Fibroblast of lung (primary cell): Measurements from ENCODE around the gene PSG4. TPM values are rescaled to one million over a fixed set of nuclear protein-coding genes. Genes with fewer than 3 reads are reported as not detected.
"Not testable (repeated sequence)": the region's sequence is repeated elsewhere in the genome, so short reads cannot be mapped to it uniquely, and the experiment has no call there.

Source experiments
- DNase-seq, 2 donors: peaks; one replicate each; pipeline versions ENCODE4 v3.0.0 to v3.0.0-alpha.2; 2010; ENCODE audit warnings: low read depth in 2 of 2
- H2AFZ ChIP-seq: 2 replicates; pipeline ENCODE4 v1.5.1; 2012; ENCODE audit warnings: low read length, control low read depth, inconsistent platforms
- H3K27ac ChIP-seq: 2 replicates; pipeline ENCODE4 v1.5.1; 2011; ENCODE audit warnings: low read length, control low read depth; ENCODE audit not compliant: insufficient read depth
- H3K27me3 ChIP-seq: 2 replicates; pipeline ENCODE4 v1.5.1; 2011; ENCODE audit warnings: mild to moderate bottlenecking, low read length; ENCODE audit not compliant: control insufficient read depth, insufficient read depth
- H3K36me3 ChIP-seq: 2 replicates; pipeline ENCODE4 v1.5.1; 2011; ENCODE audit warnings: low read length; ENCODE audit not compliant: control insufficient read depth, insufficient read depth
- H3K4me1 ChIP-seq: 2 replicates; pipeline ENCODE4 v1.5.1; 2011; ENCODE audit warnings: low read length; ENCODE audit not compliant: control insufficient read depth, insufficient read depth; ENCODE audit errors: extremely low read depth
- H3K4me2 ChIP-seq: 2 replicates; pipeline ENCODE4 v1.5.1; 2011; ENCODE audit warnings: low read length, control low read depth; ENCODE audit not compliant: insufficient read depth; ENCODE audit errors: extremely low read depth
- H3K4me3 ChIP-seq, 4 experiments: fragments of 200-600 bp in 1 of 4; sonication (generic) in 1 of 4; replicated peaks in 1 of 4; 2 replicates each; pipeline ENCODE4 v1.5.1; 2011 to 2016; ENCODE audit warnings: low read length in 4 of 4, low read depth in 3 of 4, mild to moderate bottlenecking in 3 of 4, control low read depth in 2 of 4, inconsistent platforms in 1 of 4, mixed read lengths in 1 of 4; ENCODE audit not compliant: insufficient read depth in 1 of 4; ENCODE audit errors: control extremely low read depth in 1 of 4
- H3K79me2 ChIP-seq: 2 replicates; pipeline ENCODE4 v1.5.1; 2012; ENCODE audit warnings: mild to moderate bottlenecking, low read length, inconsistent platforms; ENCODE audit not compliant: control insufficient read depth, insufficient read depth
- H3K9ac ChIP-seq: 2 replicates; pipeline ENCODE4 v1.5.1; 2011; ENCODE audit warnings: mild to moderate bottlenecking, low read length, control low read depth; ENCODE audit not compliant: insufficient read depth
- H3K9me3 ChIP-seq: 2 replicates; pipeline ENCODE4 v1.5.1; 2012; ENCODE audit warnings: low read depth, low read length; ENCODE audit not compliant: control insufficient read depth, insufficient read depth
- H4K20me1 ChIP-seq: 2 replicates; pipeline ENCODE4 v1.5.1; 2011; ENCODE audit warnings: low read length; ENCODE audit not compliant: control insufficient read depth, insufficient read depth; ENCODE audit errors: extremely low read depth
- polyA plus RNA-seq, 2 donors: library from polyadenylated mRNA; depleted of rRNA in 1 of 2; stranded (reverse) in 1 of 2; unstranded in 1 of 2; fragments of >200 nt; gene quantifications; 2 replicates each; pipeline ENCODE4 v1.2.1, GENCODE V29; 2011 to 2012; ENCODE audit warnings: missing spikeins in 1 of 2
- total RNA-seq: library from RNA; depleted of rRNA; stranded (reverse); fragments of >200 nt; gene quantifications from 2 replicates; pipeline ENCODE4 v1.2.1, GENCODE V29; 2014
- TF ChIP-seq, protein P1 (sequence below), 2 donors: IDR thresholded peaks in 1 of 2; conservative IDR thresholded peaks in 1 of 2; 1 replicate in 1 of 2; 2 replicates in 1 of 2; pipeline ENCODE4 v1.5.1; 2011 to 2012; ENCODE audit warnings: low read length in 2 of 2, control low read depth in 1 of 2, inconsistent platforms in 1 of 2, low read depth in 1 of 2, mild to moderate bottlenecking in 1 of 2

The PSG4 gene
- total and polyA plus RNA-seq, 2 donors (not counting 1 experiment from before 2014, with no cell fraction given) = 0.17 to 387 TPM

DNA sequence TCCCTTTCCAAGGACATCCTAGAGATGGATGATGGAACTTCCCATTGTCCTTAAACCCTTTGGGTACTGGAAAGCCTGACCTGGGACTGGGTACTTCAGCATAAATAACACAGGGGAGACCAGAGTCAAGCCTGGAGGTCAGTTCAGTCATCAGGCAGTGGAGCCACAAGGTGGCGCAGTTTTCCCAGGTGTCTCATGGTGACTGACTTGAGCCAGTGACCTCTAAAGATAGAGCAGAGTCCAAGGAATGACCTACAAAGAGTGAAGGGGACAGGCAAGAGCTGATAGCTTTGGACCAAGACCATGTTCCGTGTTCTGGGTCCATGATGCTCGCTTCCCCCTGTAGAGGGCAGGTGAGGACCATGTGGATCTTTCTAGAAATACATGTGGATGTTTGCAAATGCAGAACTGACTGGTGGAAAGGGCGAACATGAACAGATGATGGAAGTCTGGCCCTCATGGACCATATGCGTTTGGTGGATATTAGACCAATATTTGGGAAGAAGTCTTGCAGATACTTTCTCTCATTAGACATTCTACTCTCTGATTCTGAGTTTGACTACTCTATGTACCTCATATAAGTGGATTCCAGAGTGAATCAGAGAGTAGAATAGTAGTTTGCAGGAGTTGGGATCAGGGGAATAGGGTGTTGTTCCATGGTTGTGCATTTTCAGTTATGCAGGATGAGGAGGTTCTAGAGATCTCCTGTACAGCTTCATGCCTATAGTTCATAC lies 6.6 kb downstream of the PSG4 start:
- not testable (repeated sequence) for H3K27ac ChIP-seq, H4K20me1 ChIP-seq, H3K79me2 ChIP-seq, H3K4me3 ChIP-seq, H3K9ac ChIP-seq, DNase-seq, H3K27me3 ChIP-seq, H3K36me3 ChIP-seq, H3K4me2 ChIP-seq, H3K9me3 ChIP-seq, H2AFZ ChIP-seq
- TF ChIP-seq, protein P1, sequence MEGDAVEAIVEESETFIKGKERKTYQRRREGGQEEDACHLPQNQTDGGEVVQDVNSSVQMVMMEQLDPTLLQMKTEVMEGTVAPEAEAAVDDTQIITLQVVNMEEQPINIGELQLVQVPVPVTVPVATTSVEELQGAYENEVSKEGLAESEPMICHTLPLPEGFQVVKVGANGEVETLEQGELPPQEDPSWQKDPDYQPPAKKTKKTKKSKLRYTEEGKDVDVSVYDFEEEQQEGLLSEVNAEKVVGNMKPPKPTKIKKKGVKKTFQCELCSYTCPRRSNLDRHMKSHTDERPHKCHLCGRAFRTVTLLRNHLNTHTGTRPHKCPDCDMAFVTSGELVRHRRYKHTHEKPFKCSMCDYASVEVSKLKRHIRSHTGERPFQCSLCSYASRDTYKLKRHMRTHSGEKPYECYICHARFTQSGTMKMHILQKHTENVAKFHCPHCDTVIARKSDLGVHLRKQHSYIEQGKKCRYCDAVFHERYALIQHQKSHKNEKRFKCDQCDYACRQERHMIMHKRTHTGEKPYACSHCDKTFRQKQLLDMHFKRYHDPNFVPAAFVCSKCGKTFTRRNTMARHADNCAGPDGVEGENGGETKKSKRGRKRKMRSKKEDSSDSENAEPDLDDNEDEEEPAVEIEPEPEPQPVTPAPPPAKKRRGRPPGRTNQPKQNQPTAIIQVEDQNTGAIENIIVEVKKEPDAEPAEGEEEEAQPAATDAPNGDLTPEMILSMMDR (conservative IDR thresholded peaks at IDR 0.05 in 1 of 2, IDR thresholded peaks at IDR 0.05 in 1 of 2; ENCODE audit: low read depth in 1 of 2, low read length in 2 of 2) = peak in 1 of 2 donors; percentile 1
- H3K4me1 ChIP-seq = peaks cover 16% of the 10 kb centered on the region

DNA sequence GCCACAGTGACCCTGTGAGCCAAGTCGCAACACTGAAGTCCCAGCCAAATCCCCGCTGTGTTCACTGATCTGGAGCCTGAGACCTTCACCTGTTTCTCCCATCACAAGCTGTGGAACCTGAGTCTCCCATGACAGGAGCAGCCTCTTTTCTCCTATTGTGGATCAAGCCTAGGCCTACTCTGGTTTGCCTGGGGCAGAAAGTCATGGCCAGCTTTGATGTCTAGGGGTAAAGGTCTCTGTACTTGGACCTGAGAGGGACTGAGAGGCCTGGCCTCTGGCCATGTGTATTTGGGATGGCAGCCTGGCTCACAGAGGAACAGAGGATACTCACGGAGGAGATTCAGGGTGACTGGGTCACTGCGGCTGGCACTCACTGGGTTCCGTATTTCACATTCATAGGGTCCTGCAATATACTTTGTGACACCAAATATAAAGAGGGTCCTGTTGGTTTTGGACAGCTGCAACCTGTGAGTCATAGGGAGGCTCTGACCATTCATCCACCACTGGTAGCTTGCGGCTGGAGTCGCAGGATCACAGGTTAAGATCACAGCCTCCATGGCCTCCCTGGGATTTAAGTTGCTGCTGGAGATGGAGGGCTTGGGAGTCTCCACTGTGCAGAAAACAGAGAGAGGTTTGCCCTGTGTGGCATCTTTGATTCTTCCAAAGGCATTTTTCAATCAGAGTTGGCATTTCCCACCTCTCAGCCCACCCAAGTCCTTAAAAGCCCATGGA lies 7.6 kb downstream of the PSG4 start:
- H3K36me3 ChIP-seq, H4K20me1 ChIP-seq: not testable (repeated sequence)

DNA sequence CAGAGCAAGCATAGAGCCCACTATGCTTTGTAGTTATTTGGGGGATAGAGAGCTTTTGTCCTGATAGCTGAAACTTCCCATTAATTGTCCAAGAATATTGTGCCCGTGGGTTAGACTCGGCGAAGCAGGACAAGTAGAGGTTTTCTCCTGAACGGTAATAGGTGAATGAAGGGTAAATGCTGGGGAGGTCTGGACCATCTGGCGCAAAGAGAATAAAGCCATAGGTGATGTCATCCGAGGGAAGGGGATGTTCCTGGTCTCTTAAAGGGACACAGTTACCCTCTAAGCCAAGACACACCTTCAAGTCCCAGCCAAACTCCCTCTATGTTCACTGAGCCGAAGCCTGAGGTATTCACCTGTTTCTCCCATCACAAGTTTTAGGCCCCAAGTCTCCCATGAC lies 11.0 kb downstream of the PSG4 start:
- H3K79me2 ChIP-seq, DNase-seq, H3K36me3 ChIP-seq, H3K4me2 ChIP-seq, H3K9me3 ChIP-seq, H2AFZ ChIP-seq, H3K9ac ChIP-seq, H3K4me1 ChIP-seq, H4K20me1 ChIP-seq, H3K27me3 ChIP-seq, H3K27ac ChIP-seq, H3K4me3 ChIP-seq: not testable (repeated sequence)

More for the DNA sequence above, 7.6 kb downstream of the PSG4 start:
- H3K79me2 ChIP-seq, H3K4me2 ChIP-seq, H3K27ac ChIP-seq, H3K9ac ChIP-seq, H3K4me3 ChIP-seq, H3K27me3 ChIP-seq, H2AFZ ChIP-seq, H3K9me3 ChIP-seq, DNase-seq: not testable (repeated sequence)
- peaks cover 12% of the 10 kb centered on the region for H3K4me1 ChIP-seq

DNA sequence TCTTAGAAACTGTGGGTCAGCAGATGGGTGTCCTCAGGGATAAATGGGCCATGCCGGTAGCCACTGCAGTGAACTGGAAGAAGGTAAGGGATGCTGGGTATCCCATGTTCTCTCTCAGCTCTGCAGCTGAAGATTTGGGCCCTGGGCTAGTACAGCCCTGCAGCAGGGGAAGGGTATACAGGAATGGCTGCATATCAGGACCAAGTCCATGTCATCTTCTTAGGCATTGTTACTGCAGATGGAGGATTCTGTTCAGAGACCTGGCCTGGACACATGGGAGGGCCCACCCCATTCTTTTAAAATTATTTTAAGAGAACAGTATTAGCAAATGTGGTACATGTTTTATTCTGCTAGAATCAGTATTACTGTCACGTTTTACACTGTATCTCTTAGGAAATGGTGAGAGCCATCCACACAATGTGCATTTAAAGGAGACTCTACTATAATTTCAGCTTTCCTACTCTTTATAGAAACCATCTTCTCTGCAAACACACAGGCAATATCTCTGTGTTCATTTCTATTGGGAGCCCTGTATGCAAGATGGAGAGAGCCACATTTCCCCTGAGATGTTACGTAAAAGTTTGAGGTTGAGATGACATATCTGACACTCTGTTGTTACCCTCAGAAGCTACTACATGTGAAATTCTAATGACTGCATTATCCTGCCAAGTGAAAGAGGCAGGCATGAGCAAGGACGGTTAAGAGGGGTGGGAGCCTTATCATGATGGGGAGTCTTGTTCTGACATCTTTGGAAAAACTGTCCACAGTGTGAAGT lies 12.9 kb downstream of the PSG4 start:
- H3K9me3 ChIP-seq, DNase-seq, H4K20me1 ChIP-seq, H3K4me3 ChIP-seq, H3K27ac ChIP-seq, H3K79me2 ChIP-seq, H3K36me3 ChIP-seq, H3K27me3 ChIP-seq, H3K4me2 ChIP-seq, H2AFZ ChIP-seq, H3K4me1 ChIP-seq, H3K9ac ChIP-seq: not testable (repeated sequence)
